Liver (tissue), 9 donors: ENCODE measurements around the gene GLIPR2. TPM values are rescaled to one million over a fixed set of nuclear protein-coding genes. Genes with fewer than 3 reads are reported as not detected.
"Not testable (repeated sequence)": the region's sequence is repeated elsewhere in the genome, so short reads cannot be mapped to it uniquely, and the experiment has no call there.

Source experiments
- DNase-seq: peaks from one replicate; pipeline ENCODE4 v3.0.0-alpha.2; 2017; ENCODE audit warnings: low spot score
- H3K27ac ChIP-seq, 2 donors: one replicate each; pipeline ENCODE4 v1.7.0; 2013; ENCODE audit warnings: inconsistent platforms in 2 of 2, low read length in 2 of 2, control low read depth in 1 of 2, low read depth in 1 of 2, mild to moderate bottlenecking in 1 of 2
- H3K27me3 ChIP-seq, 4 donors: one replicate each; pipeline versions ENCODE4 v1.6.1 to v1.7.0; 2013; ENCODE audit warnings: low read length in 3 of 4, inconsistent platforms in 1 of 4, mild to moderate bottlenecking in 1 of 4, moderate library complexity in 1 of 4; ENCODE audit not compliant: control insufficient read depth in 4 of 4, insufficient read depth in 4 of 4
- H3K36me3 ChIP-seq, 4 donors: one replicate each; pipeline versions ENCODE4 v1.6.1 to v1.7.0; 2013; ENCODE audit warnings: low read length in 3 of 4, mild to moderate bottlenecking in 3 of 4, low read depth in 1 of 4, moderate library complexity in 1 of 4; ENCODE audit not compliant: control insufficient read depth in 4 of 4, insufficient read depth in 3 of 4
- H3K4me1 ChIP-seq, 4 donors: one replicate each; pipeline versions ENCODE4 v1.6.1 to v1.7.0; 2013; ENCODE audit warnings: low read length in 3 of 4, mild to moderate bottlenecking in 3 of 4, moderate library complexity in 1 of 4; ENCODE audit not compliant: control insufficient read depth in 4 of 4, insufficient read depth in 4 of 4
- H3K4me3 ChIP-seq, 3 donors: one replicate each; pipeline versions ENCODE4 v1.6.1 to v1.7.0; 2013; ENCODE audit warnings: low read length in 3 of 3, control low read depth in 1 of 3, low read depth in 1 of 3, mild to moderate bottlenecking in 1 of 3
- H3K9ac ChIP-seq, 2 donors: one replicate each; pipeline ENCODE4 v1.7.0; 2013; ENCODE audit warnings: low read length in 2 of 2, mild to moderate bottlenecking in 2 of 2, moderate library complexity in 2 of 2, control low read depth in 1 of 2, low read depth in 1 of 2
- H3K9me3 ChIP-seq, 4 donors: one replicate each; pipeline versions ENCODE4 v1.6.1 to v1.7.0; 2013; ENCODE audit warnings: low read length in 3 of 4; ENCODE audit not compliant: control insufficient read depth in 4 of 4
- ATF3 ChIP-seq: IDR thresholded peaks from 2 replicates; pipeline ENCODE4 v1.6.1; 2016; ENCODE audit warnings: antibody characterized with exemption
- CTCF ChIP-seq: fragments of 150-350 bp; IDR thresholded peaks from 2 replicates; pipeline ENCODE4 v1.5.1; 2017; ENCODE audit warnings: improper control_type of control experiment, low read depth, low read length; ENCODE audit not compliant: missing input control
- EGR1 ChIP-seq, 2 donors: IDR thresholded peaks; 2 replicates each; pipeline ENCODE4 v1.6.1; 2016 to 2018; ENCODE audit warnings: antibody characterized with exemption in 2 of 2, low read depth in 2 of 2
- FOXA1 ChIP-seq: IDR thresholded peaks from 2 replicates; pipeline ENCODE4 v1.6.1; 2016; ENCODE audit warnings: antibody characterized with exemption
- FOXA2 ChIP-seq: IDR thresholded peaks from 2 replicates; pipeline ENCODE4 v1.6.1; 2016; ENCODE audit warnings: antibody characterized with exemption
- GABPA ChIP-seq, 2 donors: IDR thresholded peaks in 1 of 2; conservative IDR thresholded peaks in 1 of 2; 2 replicates each; pipeline ENCODE4 v1.6.1; 2016; ENCODE audit warnings: antibody characterized with exemption in 2 of 2, mild to moderate bottlenecking in 1 of 2, moderate library complexity in 1 of 2
- HNF4A ChIP-seq, 2 donors: conservative IDR thresholded peaks; 2 replicates each; pipeline ENCODE4 v1.6.1; 2016; ENCODE audit warnings: antibody characterized with exemption in 2 of 2, mild to moderate bottlenecking in 2 of 2
- HNF4G ChIP-seq: IDR thresholded peaks from 2 replicates; pipeline ENCODE4 v1.6.1; 2016; ENCODE audit warnings: antibody characterized with exemption
- JUND ChIP-seq, 2 donors: IDR thresholded peaks; 2 replicates each; pipeline ENCODE4 v1.6.1; 2016; ENCODE audit warnings: antibody characterized with exemption in 2 of 2
- MAX ChIP-seq: IDR thresholded peaks from 2 replicates; pipeline ENCODE4 v1.6.1; 2016; ENCODE audit warnings: antibody characterized with exemption
- NR2F2 ChIP-seq: IDR thresholded peaks from 2 replicates; pipeline ENCODE4 v1.6.1; 2016; ENCODE audit warnings: antibody characterized with exemption
- RAD21 ChIP-seq, 2 donors: IDR thresholded peaks; 2 replicates each; pipeline ENCODE4 v1.6.1; 2016; ENCODE audit warnings: antibody characterized with exemption in 2 of 2, mild to moderate bottlenecking in 2 of 2
- REST ChIP-seq: IDR thresholded peaks from 2 replicates; pipeline ENCODE4 v1.6.1; 2016; ENCODE audit warnings: antibody characterized with exemption, mild to moderate bottlenecking
- RXRA ChIP-seq, 2 donors: IDR thresholded peaks; 2 replicates each; pipeline ENCODE4 v1.6.1; 2017 to 2018; ENCODE audit warnings: antibody characterized with exemption in 2 of 2, mild to moderate bottlenecking in 1 of 2
- TAF1 ChIP-seq: conservative IDR thresholded peaks from 2 replicates; pipeline ENCODE4 v1.6.1; 2016; ENCODE audit warnings: antibody characterized with exemption, mild to moderate bottlenecking
- YY1 ChIP-seq: IDR thresholded peaks from 2 replicates; pipeline ENCODE4 v1.6.1; 2016; ENCODE audit warnings: antibody characterized with exemption, mild to moderate bottlenecking
- ZBTB33 ChIP-seq: IDR thresholded peaks from 2 replicates; pipeline ENCODE4 v1.6.1; 2016; ENCODE audit warnings: antibody characterized with exemption
- WGBS: extraction: QIAGEN DNeasy Blood & Tissue Kit; methylation state at CpG from one replicate; pipeline ENCODE4 v1.1.7; 2013; 5-methylcytosine and 5-hydroxymethylcytosine counted together
- polyA plus RNA-seq, 2 donors: library from polyadenylated mRNA; stranded (reverse) in 1 of 2; unstranded in 1 of 2; fragments of 200-250 nt in 1 of 2; fragments of >200 nt in 1 of 2; fragmentation: Nextera tagmentation in 1 of 2; extraction: Ambion mirVana in 1 of 2; gene quantifications; one replicate each; pipeline versions ENCODE4 v1.2.1 to v1.2.3, GENCODE V29; 2013 to 2015
- total RNA-seq, 2 donors: library from RNA; depleted of rRNA; stranded (reverse); fragments of >200 nt; gene quantifications; one replicate each; pipeline ENCODE4 v1.2.3, GENCODE V29; 2014
- donor health status: healthy.
- donor health status: healthy.
- donor health status: healthy.
- donor health status: healthy.
- donor health status: healthy.

The GLIPR2 gene
- total and polyA plus RNA-seq, 4 donors = 1.7 to 17.6 (median 2.9) TPM

GRCh38 chr9:36158122-36158521, 21.6 kb downstream of the GLIPR2 start:
- Histone ChIP-seq H3K27me3 (no peaks in the 10 kb centered on the region), H3K36me3 (no peaks in the 10 kb centered on the region), H3K27ac (no peak overlapping the region), H3K9ac (no peak overlapping the region), H3K4me3 (no peak overlapping the region), H3K9me3 (no peaks in the 10 kb centered on the region), H3K4me1 (no peaks in the 10 kb centered on the region)
- TF ChIP-seq HNF4G (no peak), FOXA1 (no peak), RXRA (IDR thresholded peaks at IDR 0.05) (no peak), JUND (IDR thresholded peaks at IDR 0.05) (no peak), FOXA2 (no peak), YY1 (no peak), CTCF (no peak), GABPA (IDR thresholded peaks at IDR 0.05 in 1 of 2, conservative IDR thresholded peaks at IDR 0.05 in 1 of 2) (no peak), ATF3 (no peak), HNF4A (conservative IDR thresholded peaks at IDR 0.05) (no peak), RAD21 (IDR thresholded peaks at IDR 0.05) (no peak), REST (no peak)
- DNase-seq = no peak
- 86% methylated on average over 2 of the region's 2 CpGs for WGBS

GRCh38 chr9:36158917-36159316, 22.4 kb downstream of the GLIPR2 start:
- no peak overlapping the region for H3K4me3 ChIP-seq
- no peak overlapping the region for H3K9ac ChIP-seq
- no peak for DNase-seq
- no peaks in the 10 kb centered on the region for H3K27me3 ChIP-seq
- H3K9me3 ChIP-seq = no peaks in the 10 kb centered on the region
- TF ChIP-seq ZBTB33 (no peak), HNF4G (no peak), FOXA2 (no peak), MAX (no peak), HNF4A (conservative IDR thresholded peaks at IDR 0.05) (no peak), JUND (IDR thresholded peaks at IDR 0.05) (no peak), TAF1 (no peak), FOXA1 (no peak), REST (no peak), RAD21 (IDR thresholded peaks at IDR 0.05) (no peak), EGR1 (IDR thresholded peaks at IDR 0.05; ENCODE audit: low read depth in 2 of 2) (no peak), ATF3 (no peak), NR2F2 (no peak), YY1 (no peak), RXRA (IDR thresholded peaks at IDR 0.05) (no peak)
- 91% methylated on average over 7 of the region's 7 CpGs for WGBS
- H3K36me3 ChIP-seq = no peaks in the 10 kb centered on the region
- H3K27ac ChIP-seq = no peak overlapping the region
- H3K4me1 ChIP-seq = no peaks in the 10 kb centered on the region

GRCh38 chr9:36159509-36159908, 23.0 kb downstream of the GLIPR2 start:
- not testable (repeated sequence) for H3K4me1 ChIP-seq, H3K27me3 ChIP-seq, H3K9me3 ChIP-seq, H3K36me3 ChIP-seq, DNase-seq, H3K4me3 ChIP-seq, H3K9ac ChIP-seq, H3K27ac ChIP-seq
- WGBS = 92% methylated on average over 4 of the region's 4 CpGs
